GM23248 (cell line): ENCODE results near the gene CD300LF. TPM values are rescaled to one million over a fixed set of nuclear protein-coding genes. Genes with fewer than 3 reads are reported as not detected.
A peak's percentile ranks its signal among the peaks of the same experiment; 100 is the strongest.

Experiments
- DNase-seq: peaks from one replicate; pipeline ENCODE4 v3.0.0-alpha.2; 2015
- H2AFZ ChIP-seq: fragments of 200-600 bp; sonication (generic); 2 replicates; pipeline ENCODE4 v1.6.1; 2016; ENCODE audit warnings: antibody characterized with exemption
- H3F3A ChIP-seq: fragments of 200-600 bp; sonication (generic); 2 replicates; pipeline ENCODE4 v1.6.1; 2016; ENCODE audit warnings: mild to moderate bottlenecking, antibody characterized with exemption, mixed run types; ENCODE audit not compliant: insufficient read depth
- H3K27ac ChIP-seq: fragments of 200-600 bp; sonication (generic); 2 replicates; pipeline ENCODE4 v1.5.1; 2016; ENCODE audit warnings: mild to moderate bottlenecking
- H3K27me3 ChIP-seq: fragments of 200-600 bp; sonication (generic); replicated peaks from 2 replicates; pipeline ENCODE4 v1.6.1; 2016; ENCODE audit warnings: mild to moderate bottlenecking; ENCODE audit not compliant: insufficient read depth
- H3K36me3 ChIP-seq: fragments of 200-600 bp; sonication (generic); 2 replicates; pipeline ENCODE4 v1.6.1; 2016; ENCODE audit warnings: low read depth, mild to moderate bottlenecking
- H3K4me1 ChIP-seq: fragments of 200-600 bp; sonication (generic); 2 replicates; pipeline ENCODE4 v1.6.1; 2016; ENCODE audit warnings: mild to moderate bottlenecking; ENCODE audit not compliant: insufficient read depth
- H3K4me2 ChIP-seq: fragments of 200-600 bp; sonication (generic); one replicate; pipeline ENCODE4 v1.6.1; 2016; ENCODE audit warnings: mild to moderate bottlenecking; ENCODE audit not compliant: unreplicated experiment
- H3K4me3 ChIP-seq: fragments of 200-600 bp; sonication (generic); 2 replicates; pipeline ENCODE4 v1.5.1; 2016; ENCODE audit warnings: mild to moderate bottlenecking
- H3K79me2 ChIP-seq: fragments of 200-600 bp; sonication (generic); 2 replicates; pipeline ENCODE4 v1.6.1; 2016; ENCODE audit warnings: mild to moderate bottlenecking; ENCODE audit not compliant: insufficient read depth
- H3K9ac ChIP-seq: fragments of 200-600 bp; sonication (generic); 2 replicates; pipeline ENCODE4 v1.6.1; 2016; ENCODE audit warnings: mild to moderate bottlenecking
- H3K9me2 ChIP-seq: fragments of 200-600 bp; sonication (generic); 2 replicates; pipeline ENCODE4 v1.6.1; 2016; ENCODE audit warnings: mixed run types, mild to moderate bottlenecking, moderate library complexity; ENCODE audit not compliant: insufficient read depth
- H3K9me3 ChIP-seq: fragments of 200-600 bp; sonication (generic); one replicate; pipeline ENCODE4 v1.6.1; 2017; ENCODE audit warnings: low read depth
- H4K20me1 ChIP-seq: fragments of 200-600 bp; sonication (generic); 2 replicates; pipeline ENCODE4 v1.6.0; 2016; ENCODE audit not compliant: insufficient read depth
- EZH2 ChIP-seq: fragments of 200-600 bp; sonication (generic); IDR thresholded peaks from 2 replicates; pipeline ENCODE4 v1.6.1; 2018; ENCODE audit warnings: antibody characterized with exemption, mild to moderate bottlenecking; ENCODE audit not compliant: insufficient read depth, poor library complexity, severe bottlenecking
- EZH2phosphoT487 ChIP-seq: fragments of 200-600 bp; sonication (generic); IDR thresholded peaks from 2 replicates; pipeline ENCODE4 v1.6.1; 2018; ENCODE audit warnings: antibody characterized with exemption, moderate library complexity, mild to moderate bottlenecking, low read depth; ENCODE audit not compliant: insufficient read depth
- WGBS, 2 experiments: methylation state at CpG; one replicate each; pipeline ENCODE4 v1.1.6; 2015 to 2017; ENCODE audit warnings: low lambda C conversion rate in 2 of 2, low coverage in 1 of 2; ENCODE audit errors: missing lambda C conversion rate in 2 of 2; 5-methylcytosine and 5-hydroxymethylcytosine counted together
- in situ Hi-C: fragments of 300-500 bp; cut with MboI; formaldehyde crosslinking; loops from 2 replicates; pipeline ENCODE4 v1.15.0; 2020
- polyA plus RNA-seq: library from polyadenylated mRNA; unstranded; fragments of >200 nt; fragmentation: Nextera tagmentation; extraction: Ambion mirVana; gene quantifications from 2 replicates; pipeline ENCODE4 v1.2.1, GENCODE V29; 2016
- total RNA-seq: library from RNA; depleted of rRNA; stranded (reverse); fragments of >200 nt; shearing (Covaris generic); gene quantifications from 2 replicates; pipeline ENCODE4 v1.2.3, GENCODE V29; 2014

Gene CD300LF
- total and polyA plus RNA-seq, 2 experiments from 2014 or later = not detected

GRCh38 chr17:74739227-74739831, 26.6 kb upstream of the CD300LF start:
- in situ Hi-C loops = no loop called here
- Histone ChIP-seq H3F3A (no peaks in the 10 kb centered on the region), H3K9ac (no peak overlapping the region), H3K36me3 (no peaks in the 10 kb centered on the region), H3K9me3 (no peaks in the 10 kb centered on the region), H3K4me1 (no peaks in the 10 kb centered on the region), H2AFZ (no peak overlapping the region), H3K4me3 (no peak overlapping the region), H4K20me1 (no peaks in the 10 kb centered on the region), H3K27me3 (peaks cover 44% of the 10 kb centered on the region), H3K4me2 (no peak overlapping the region), H3K9me2 (no peaks in the 10 kb centered on the region), H3K79me2 (no peaks in the 10 kb centered on the region), H3K27ac (no peak overlapping the region)
- DNase-seq = no peak
- WGBS, 2 experiments = 80 to 84% methylated on average over 12 of the region's 12 CpGs
- TF ChIP-seq EZH2 (no peak), EZH2phosphoT487 (no peak)

GRCh38 chr17:74738051-74738996, 25.6 kb upstream of the CD300LF start:
- peak overlapping the region; percentile 23; the same call in 1 of the 2 replicates for H2AFZ ChIP-seq
- peaks cover 54% of the 10 kb centered on the region for H3K27me3 ChIP-seq
- no peak for TF ChIP-seq EZH2phosphoT487
- no peak for TF ChIP-seq EZH2
- no peaks in the 10 kb centered on the region for H3K79me2 ChIP-seq
- no peak for DNase-seq
- H3K4me1 ChIP-seq = no peaks in the 10 kb centered on the region
- no peaks in the 10 kb centered on the region for H3K36me3 ChIP-seq
- WGBS, 2 experiments = 31 to 34% methylated on average over 13 to 16 of the region's 16 CpGs
- no peaks in the 10 kb centered on the region for H3K9me3 ChIP-seq
- H3K9ac ChIP-seq = no peak overlapping the region
- no peaks in the 10 kb centered on the region for H4K20me1 ChIP-seq
- H3F3A ChIP-seq = no peaks in the 10 kb centered on the region
- H3K4me3 ChIP-seq = no peak overlapping the region
- H3K4me2 ChIP-seq = no peak overlapping the region
- no peak overlapping the region for H3K27ac ChIP-seq
- no peaks in the 10 kb centered on the region for H3K9me2 ChIP-seq
- in situ Hi-C loops = no loop called here

GRCh38 chr17:74737299-74738050, 24.8 kb upstream of the CD300LF start:
- peaks cover 54% of the 10 kb centered on the region for H3K27me3 ChIP-seq
- no peaks in the 10 kb centered on the region for H3F3A ChIP-seq
- H3K4me2 ChIP-seq = no peak overlapping the region
- no peaks in the 10 kb centered on the region for H3K4me1 ChIP-seq
- no peaks in the 10 kb centered on the region for H3K9me2 ChIP-seq
- no peaks in the 10 kb centered on the region for H3K36me3 ChIP-seq
- peak overlapping the region; percentile 23; the same call in 1 of the 2 replicates for H2AFZ ChIP-seq
- H3K27ac ChIP-seq = no peak overlapping the region
- H3K9ac ChIP-seq = no peak overlapping the region
- in situ Hi-C loops = no loop called here
- 3% methylated on average over 31 to 38 of the region's 38 CpGs for WGBS, 2 experiments
- no peaks in the 10 kb centered on the region for H4K20me1 ChIP-seq
- H3K4me3 ChIP-seq = no peak overlapping the region
- H3K79me2 ChIP-seq = no peaks in the 10 kb centered on the region
- DNase-seq = peak; percentile 47
- TF ChIP-seq EZH2phosphoT487 = 0 out of 2 replicates have a peak, but pooled peaks have one; percentile 39
- TF ChIP-seq EZH2 = peak; percentile 53
- no peaks in the 10 kb centered on the region for H3K9me3 ChIP-seq
